Epithelial cell of proximal tubule (primary cell): ENCODE data around the gene PBX2. TPM values are rescaled to one million over a fixed set of nuclear protein-coding genes. Genes with fewer than 3 reads are reported as not detected.

Experiments used
- DNase-seq: peaks from one replicate; pipeline ENCODE4 v3.0.0-alpha.2; 2011; ENCODE audit warnings: low read depth
- H3K4me3 ChIP-seq: 2 replicates; pipeline ENCODE4 v1.5.1; 2011; ENCODE audit warnings: low read depth, mild to moderate bottlenecking, low read length
- total RNA-seq: library from RNA; depleted of rRNA; stranded (reverse); fragments of >200 nt; gene quantifications from 2 replicates; pipeline ENCODE4 v1.2.3, GENCODE V29; 2015
- TF ChIP-seq, protein P1 (sequence below): conservative IDR thresholded peaks from 2 replicates; pipeline ENCODE4 v1.5.1; 2012; ENCODE audit warnings: low read depth, mild to moderate bottlenecking, low read length

PBX2 gene
- total RNA-seq, 1 donor from 2014 or later, result 44.5 TPM

DNA sequence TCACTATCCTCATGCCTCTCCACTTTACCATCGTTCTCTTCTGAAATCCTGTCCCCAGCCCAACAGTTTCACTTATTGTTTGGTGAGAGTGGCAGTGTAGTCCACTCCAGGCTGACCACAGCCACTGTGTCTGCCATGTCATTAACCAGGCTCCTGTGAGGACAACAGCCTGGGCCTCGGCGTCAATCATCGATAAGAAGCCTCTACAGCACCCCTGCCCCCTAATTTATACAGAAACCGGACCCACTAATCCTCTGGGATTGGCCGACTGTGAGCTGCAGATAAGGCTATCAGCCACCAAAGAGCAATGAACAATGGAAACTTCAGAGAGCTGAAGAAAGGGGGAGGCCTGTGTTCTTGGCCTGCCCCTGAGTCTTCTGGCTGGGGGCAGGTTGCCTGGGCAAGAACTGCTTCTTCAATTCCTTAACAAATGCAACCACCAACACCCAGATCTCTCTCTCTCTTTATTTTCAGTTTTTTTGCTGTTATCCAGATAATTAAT is 22.2 kb downstream of the PBX2 start:
- no peak overlapping the region for H3K4me3 ChIP-seq
- TF ChIP-seq, protein P1, sequence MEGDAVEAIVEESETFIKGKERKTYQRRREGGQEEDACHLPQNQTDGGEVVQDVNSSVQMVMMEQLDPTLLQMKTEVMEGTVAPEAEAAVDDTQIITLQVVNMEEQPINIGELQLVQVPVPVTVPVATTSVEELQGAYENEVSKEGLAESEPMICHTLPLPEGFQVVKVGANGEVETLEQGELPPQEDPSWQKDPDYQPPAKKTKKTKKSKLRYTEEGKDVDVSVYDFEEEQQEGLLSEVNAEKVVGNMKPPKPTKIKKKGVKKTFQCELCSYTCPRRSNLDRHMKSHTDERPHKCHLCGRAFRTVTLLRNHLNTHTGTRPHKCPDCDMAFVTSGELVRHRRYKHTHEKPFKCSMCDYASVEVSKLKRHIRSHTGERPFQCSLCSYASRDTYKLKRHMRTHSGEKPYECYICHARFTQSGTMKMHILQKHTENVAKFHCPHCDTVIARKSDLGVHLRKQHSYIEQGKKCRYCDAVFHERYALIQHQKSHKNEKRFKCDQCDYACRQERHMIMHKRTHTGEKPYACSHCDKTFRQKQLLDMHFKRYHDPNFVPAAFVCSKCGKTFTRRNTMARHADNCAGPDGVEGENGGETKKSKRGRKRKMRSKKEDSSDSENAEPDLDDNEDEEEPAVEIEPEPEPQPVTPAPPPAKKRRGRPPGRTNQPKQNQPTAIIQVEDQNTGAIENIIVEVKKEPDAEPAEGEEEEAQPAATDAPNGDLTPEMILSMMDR, result no peak
- no peak for DNase-seq

DNA sequence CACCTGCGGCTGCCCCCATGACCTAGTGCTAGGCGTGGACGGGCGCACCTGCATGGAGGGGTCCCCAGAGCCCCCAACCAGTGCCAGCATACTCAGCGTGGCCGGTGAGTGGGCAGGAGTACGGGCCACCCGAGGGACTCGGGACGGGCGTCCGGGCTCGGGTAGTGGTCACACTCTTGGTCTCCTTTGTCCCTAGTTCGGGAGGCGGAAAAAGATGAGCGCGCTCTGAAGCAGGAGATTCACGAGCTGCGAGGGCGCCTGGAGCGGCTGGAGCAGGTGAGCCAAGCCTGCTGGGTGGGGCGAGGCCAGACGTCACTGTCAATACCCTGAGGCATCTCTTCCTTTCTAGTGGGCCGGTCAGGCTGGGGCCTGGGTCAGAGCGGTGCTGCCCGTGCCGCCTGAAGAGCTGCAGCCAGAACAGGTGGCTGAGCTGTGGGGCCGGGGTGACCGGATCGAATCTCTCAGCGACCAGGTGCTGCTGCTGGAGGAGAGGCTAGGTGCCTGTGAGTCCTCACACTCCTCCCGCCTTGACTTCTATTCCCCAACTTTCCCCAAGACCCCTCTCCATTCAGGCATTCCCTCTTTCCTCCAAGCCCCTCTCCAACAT is 22.7 kb downstream of the PBX2 start:
- no peak for DNase-seq
- TF ChIP-seq, protein P1, result no peak
- no peak overlapping the region for H3K4me3 ChIP-seq

DNA sequence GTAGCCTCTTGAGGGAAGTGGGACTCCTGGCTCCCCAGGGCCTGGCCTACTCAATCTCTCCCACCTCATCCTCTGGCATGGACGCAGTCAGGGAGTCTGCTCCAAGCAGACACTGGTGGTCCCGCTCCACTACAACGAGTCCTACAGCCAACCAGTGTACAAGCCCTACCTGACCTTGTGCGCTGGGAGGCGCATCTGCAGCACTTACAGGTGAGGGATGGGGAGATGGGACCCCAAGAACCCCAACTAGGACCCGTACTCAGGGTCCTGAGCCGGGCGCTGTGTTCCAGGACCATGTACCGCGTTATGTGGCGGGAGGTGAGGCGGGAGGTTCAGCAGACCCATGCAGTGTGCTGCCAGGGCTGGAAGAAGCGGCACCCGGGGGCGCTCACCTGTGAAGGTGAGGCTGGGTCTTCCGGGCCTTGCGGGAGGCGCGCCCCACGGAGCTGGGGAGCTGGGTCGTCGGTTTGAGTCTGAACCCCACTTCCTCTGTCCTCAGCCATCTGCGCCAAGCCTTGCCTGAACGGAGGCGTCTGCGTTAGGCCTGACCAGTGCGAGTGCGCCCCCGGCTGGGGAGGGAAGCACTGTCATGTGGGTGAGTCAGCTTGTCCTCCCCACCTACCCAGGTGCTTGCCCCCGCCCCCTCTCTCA is 23.5 kb downstream of the PBX2 start:
- TF ChIP-seq, protein P1, result no peak
- no peak overlapping the region for H3K4me3 ChIP-seq
- no peak for DNase-seq

DNA sequence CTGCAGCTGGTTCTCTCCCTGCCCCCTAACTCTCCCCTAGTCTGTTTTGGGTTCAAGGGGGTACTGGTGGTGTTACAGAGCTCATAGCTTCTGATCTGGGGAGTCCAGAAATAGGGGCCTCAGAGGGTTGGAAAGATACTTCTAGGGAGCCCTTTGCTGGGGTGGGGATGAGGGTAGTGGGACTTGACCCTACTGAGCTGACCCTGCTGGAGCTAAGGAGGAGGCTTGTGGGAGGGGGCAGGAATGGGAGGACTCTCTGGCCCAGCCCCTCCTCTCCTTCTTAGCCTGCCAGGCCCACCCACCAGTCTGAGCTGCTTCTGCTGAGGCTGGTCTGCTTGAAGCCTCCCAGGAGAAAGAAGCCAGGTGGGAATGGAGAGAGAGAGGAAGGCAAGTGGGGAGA is 25.7 kb downstream of the PBX2 start, which contains the start of gene EGFL8:
EGFL8 (plus strand) TSS at position 301 of the 400 bp plus-strand sequence. CDS start 1,571 bp downstream, outside the sequence.
- TF ChIP-seq, protein P1, result no peak
- DNase-seq, result no peak
- no peak within 1 kb of the TSS for H3K4me3 ChIP-seq

DNA sequence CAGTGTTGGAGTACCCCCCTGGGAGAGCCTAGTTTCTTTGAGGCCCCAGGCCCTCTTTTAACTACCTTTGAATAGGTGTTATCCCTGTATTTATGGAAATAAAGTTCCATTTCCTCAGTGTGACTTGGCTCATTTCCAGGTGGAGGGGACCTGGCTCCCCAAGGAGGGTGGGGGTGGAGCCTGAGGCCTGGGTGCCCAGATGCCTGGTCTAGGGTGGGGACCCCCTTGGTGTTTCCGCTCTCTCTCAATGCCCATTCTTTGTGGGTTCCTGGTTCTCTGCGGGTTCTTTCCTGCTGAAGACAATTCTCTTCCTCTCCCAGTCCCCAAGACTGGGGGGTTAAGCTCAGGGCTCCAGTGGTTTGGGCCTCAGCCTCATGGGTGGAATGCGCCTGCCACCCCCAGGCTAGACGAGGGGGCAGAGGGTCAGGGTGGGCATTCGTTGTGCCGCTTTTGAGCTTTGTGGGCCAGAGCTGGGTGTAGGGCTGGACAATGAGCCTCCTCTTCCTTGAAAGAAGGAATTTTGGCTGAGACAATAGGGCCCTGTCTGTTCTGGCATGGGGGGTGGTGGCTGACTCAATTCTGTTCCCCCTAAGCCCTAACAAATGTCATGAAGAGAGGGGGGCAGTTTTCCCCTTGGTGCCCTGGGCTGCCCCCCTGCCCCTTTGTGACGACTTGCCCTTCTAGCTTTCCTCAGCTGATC is 26.3 kb downstream of the PBX2 start:
- no peak overlapping the region for H3K4me3 ChIP-seq
- no peak for DNase-seq
- TF ChIP-seq, protein P1, result no peak

DNA sequence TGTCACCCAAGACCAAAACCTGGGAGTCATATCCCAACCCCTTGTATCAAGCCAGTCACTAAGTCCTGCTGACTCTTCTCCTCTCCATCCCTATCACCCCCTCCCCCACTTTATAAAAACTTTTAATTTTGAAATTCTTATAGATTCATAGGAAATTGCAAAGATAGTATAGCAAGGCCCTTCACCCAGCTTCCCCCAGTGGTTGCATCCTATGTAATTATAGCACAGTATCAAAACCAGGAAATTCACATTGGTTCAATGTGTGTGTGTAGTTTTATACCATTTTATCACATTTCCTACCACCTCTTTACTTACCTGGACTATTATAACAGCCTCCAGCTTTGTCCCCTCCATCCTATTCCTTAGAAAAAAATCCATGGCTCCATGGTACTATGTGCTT is 31.9 kb downstream of the PBX2 start:
- TF ChIP-seq, protein P1, result no peak
- DNase-seq, result no peak
- H3K4me3 ChIP-seq, result no peak overlapping the region
